Upper lobe of right lung (tissue), 1 donor: ENCODE measurements around the gene NBPF8. TPM values are rescaled to one million over a fixed set of nuclear protein-coding genes. Genes with fewer than 3 reads are reported as not detected.

Source experiments
- total RNA-seq: library from RNA; stranded (reverse); fragmentation: NEBNext Ultra II Directional; extraction: Animal tissue kit (Norgen Biotek cat#: 25700); gene quantifications from one replicate; pipeline ENCODE4 v1.2.1, GENCODE V29; 2021
- donor health status: DM: no; HTN: yes; CAD: no; lungs with severe emphysema.

Gene NBPF8
- total RNA-seq, 1 donor from 2014 or later: 10.1 TPM

Other genes with a start within 250 kb of the NBPF8 start
- 30.2 TPM for gene SEC22B, start 238.5 kb upstream of the NBPF8 start, total RNA-seq